ENCODE results near the gene PDGFD. TPM values are rescaled to one million over a fixed set of nuclear protein-coding genes. Genes with fewer than 3 reads are reported as not detected.

PDGFD gene
- total and polyA plus RNA-seq, 2 donors (not counting 3 experiments of a cell fraction or from before 2014, with no cell fraction given): 6.3 to 13.1 TPM

GRCh38 chr11:104096900-104097299, 67.0 kb downstream of the PDGFD start:
- dilution Hi-C loops (cut with MboI; ENCODE audit: extremely low pct_ligation_motif_present, low sequenced_read_pairs) (no loop called here), intact Hi-C loops (cut with micrococcal nuclease) (no loop called here)
- Histone ChIP-seq H3K36me3 (ENCODE audit: control insufficient read depth in 2 of 2, extremely low read depth in 1 of 2, insufficient read depth in 2 of 2, low read length in 2 of 2) (no peaks in the 10 kb centered on the region), H3K79me2 (ENCODE audit: control insufficient read depth, insufficient read depth, low read length) (no peaks in the 10 kb centered on the region), H3K4me2 (ENCODE audit: insufficient read depth, low read length) (no peak overlapping the region), H2AFZ (ENCODE audit: low read depth, low read length) (no peak overlapping the region), H4K20me1 (replicated peaks; ENCODE audit: control insufficient read depth, extremely low read depth, insufficient read depth, low read length) (no peaks in the 10 kb centered on the region), H3K27me3 (ENCODE audit: control insufficient read depth in 2 of 2, insufficient read depth in 2 of 2, low read length in 2 of 2) (no peaks in the 10 kb centered on the region), H3K27ac (ENCODE audit: insufficient read depth, low read depth, low read length) (no peak overlapping the region), H3K9ac (replicated peaks; ENCODE audit: extremely low read depth, insufficient read depth, low read length) (no peak overlapping the region), H3K4me3 (replicated peaks in 1 of 3; ENCODE audit: insufficient read depth in 1 of 3, low read depth in 1 of 3, low read length in 3 of 3) (no peak overlapping the region), H3K4me1 (ENCODE audit: control insufficient read depth, extremely low read depth, insufficient read depth, low read length) (no peaks in the 10 kb centered on the region), H3K9me3 (replicated peaks; ENCODE audit: control insufficient read depth, insufficient read depth, low read length) (no peaks in the 10 kb centered on the region), H3K9me1 (replicated peaks; ENCODE audit: control insufficient read depth, extremely low read depth, insufficient read depth, low read length) (no peaks in the 10 kb centered on the region)
- DNase-seq (ENCODE audit: low read depth, low spot score) (no peak), FAIRE-seq (no peak)
- no peak for TF ChIP-seq GATA2 (IDR thresholded peaks at IDR 0.05; ENCODE audit: insufficient read depth, insufficient read length, low read depth, low read length)
- no peak for TF ChIP-seq MYC (IDR thresholded peaks at IDR 0.05; ENCODE audit: low read depth, low read length)
- no peak for TF ChIP-seq FOS (IDR thresholded peaks at IDR 0.05; ENCODE audit: borderline replicate concordance, insufficient read depth, low read length)
- no peak for TF ChIP-seq JUN (IDR thresholded peaks at IDR 0.05; ENCODE audit: borderline replicate concordance, insufficient read depth, insufficient read length, low read depth)
- TF ChIP-seq CTCF (IDR thresholded peaks at IDR 0.05; ENCODE audit: extremely low read depth in 1 of 2, insufficient read depth in 1 of 2, low read depth in 1 of 2, low read length in 2 of 2): no peak
- TF ChIP-seq, protein P1, sequence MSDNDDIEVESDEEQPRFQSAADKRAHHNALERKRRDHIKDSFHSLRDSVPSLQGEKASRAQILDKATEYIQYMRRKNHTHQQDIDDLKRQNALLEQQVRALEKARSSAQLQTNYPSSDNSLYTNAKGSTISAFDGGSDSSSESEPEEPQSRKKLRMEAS (IDR thresholded peaks at IDR 0.05; ENCODE audit: insufficient read depth, insufficient read length): no peak
- TF ChIP-seq EZH2 (IDR thresholded peaks at IDR 0.05; ENCODE audit: borderline replicate concordance, low read depth, low read length, severe bottlenecking): no peak
- no peak for TF ChIP-seq POLR2AphosphoS5 (IDR thresholded peaks at IDR 0.05; ENCODE audit: insufficient read depth, low read depth, low read length)
- no peak for TF ChIP-seq POLR2A (IDR thresholded peaks at IDR 0.05; ENCODE audit: low read depth, low read length)
- CTCF ChIA-PET: interaction anchor here (1.0 to 1.3 kb wide), 2 partner anchors 16 to 404 kb away, joined by 3 read pairs; no protein-coding TSS in a partner anchor
- POLR2A ChIA-PET: no interaction called here
- BruUV-seq (replicated peaks): no TSS peak

Data from endothelial cell of umbilical vein (primary cell).